ENCODE measurements around the gene TEC. TPM values are rescaled to one million over a fixed set of nuclear protein-coding genes. Genes with fewer than 3 reads are reported as not detected.
"Not testable (repeated sequence)": the region's sequence is repeated elsewhere in the genome, so short reads cannot be mapped to it uniquely, and the experiment has no call there.

TEC gene
- polyA plus RNA-seq, 1 donor from 2014 or later, result not detected

- Histone ChIP-seq H3K79me2 (replicated peaks; ENCODE audit: insufficient read depth, low read length) (no peaks in the 10 kb centered on the region), H4K20me1 (ENCODE audit: insufficient read depth) (no peaks in the 10 kb centered on the region), H3K9me2 (ENCODE audit: insufficient read depth, low read length) (no peaks in the 10 kb centered on the region), H3K27me3 (ENCODE audit: insufficient read depth, low read depth, low read length) (no peaks in the 10 kb centered on the region), H3K36me3 (ENCODE audit: insufficient read depth, low read length) (no peaks in the 10 kb centered on the region), H3K4me3 (ENCODE audit: low read length) (no peak overlapping the region), H3K27ac (ENCODE audit: low read length) (no peak overlapping the region), H2AFZ (ENCODE audit: low read depth, low read length) (no peak overlapping the region), H3K9me3 (ENCODE audit: low read length) (no peaks in the 10 kb centered on the region), H3F3A (ENCODE audit: insufficient read depth, low read length, poor library complexity, severe bottlenecking) (no peaks in the 10 kb centered on the region), H3K4me2 (ENCODE audit: low read length) (no peak overlapping the region), H3K9ac (ENCODE audit: low read length) (no peak overlapping the region)
- TF ChIP-seq REST (IDR thresholded peaks at IDR 0.05; ENCODE audit: borderline replicate concordance), result no peak
- no peak for TF ChIP-seq CTCF (IDR thresholded peaks at IDR 0.05; ENCODE audit: poor library complexity, severe bottlenecking)
- TF ChIP-seq SMC3 (conservative IDR thresholded peaks at IDR 0.05; ENCODE audit: poor library complexity), result no peak
- no peak for TF ChIP-seq RAD21 (conservative IDR thresholded peaks at IDR 0.05)
- TF ChIP-seq MXI1 (conservative IDR thresholded peaks at IDR 0.05; ENCODE audit: poor library complexity, severe bottlenecking), result no peak
- no peak for TF ChIP-seq TAF1 (IDR thresholded peaks at IDR 0.05; ENCODE audit: low read depth)
- TF ChIP-seq POLR2AphosphoS5 (IDR thresholded peaks at IDR 0.05), result no peak
- no peak for TF ChIP-seq EP300 (conservative IDR thresholded peaks at IDR 0.05; ENCODE audit: poor library complexity, severe bottlenecking)
- TF ChIP-seq EZH2 (IDR thresholded peaks at IDR 0.05; ENCODE audit: borderline replicate concordance, insufficient read depth, low read length, poor library complexity, severe bottlenecking), result no peak
Observed at GRCh38 chr4:48167538-48168263, 101.9 kb downstream of the TEC start.

- not testable (repeated sequence) for H2AFZ ChIP-seq (ENCODE audit: low read depth, low read length); H3K9ac ChIP-seq (ENCODE audit: low read length); H3K79me2 ChIP-seq (replicated peaks; ENCODE audit: insufficient read depth, low read length); H3K9me3 ChIP-seq (ENCODE audit: low read length); H3F3A ChIP-seq (ENCODE audit: insufficient read depth, low read length, poor library complexity, severe bottlenecking); H3K4me2 ChIP-seq (ENCODE audit: low read length); H3K9me2 ChIP-seq (ENCODE audit: insufficient read depth, low read length); H3K36me3 ChIP-seq (ENCODE audit: insufficient read depth, low read length); H3K4me3 ChIP-seq (ENCODE audit: low read length); H4K20me1 ChIP-seq (ENCODE audit: insufficient read depth); H3K27me3 ChIP-seq (ENCODE audit: insufficient read depth, low read depth, low read length); H3K27ac ChIP-seq (ENCODE audit: low read length)
Observed at GRCh38 chr4:48164561-48164960, 105.1 kb downstream of the TEC start.
